Kidney epithelial cell (primary cell): ENCODE results near the gene CELF2. TPM values are rescaled to one million over a fixed set of nuclear protein-coding genes. Genes with fewer than 3 reads are reported as not detected.

Source experiments
- DNase-seq: peaks from one replicate; pipeline ENCODE4 v3.0.0-alpha.2; 2010; ENCODE audit warnings: low read depth
- H3K27me3 ChIP-seq: 2 replicates; pipeline ENCODE4 v1.6.0; 2011; ENCODE audit warnings: low read length; ENCODE audit not compliant: control insufficient read depth, insufficient read depth
- H3K36me3 ChIP-seq: 2 replicates; pipeline ENCODE4 v1.5.1; 2011; ENCODE audit warnings: low read length; ENCODE audit not compliant: control insufficient read depth, insufficient read depth
- H3K4me3 ChIP-seq: 2 replicates; pipeline ENCODE4 v1.5.1; 2011; ENCODE audit warnings: low read depth, mild to moderate bottlenecking, control low read depth, low read length
- total RNA-seq: library from RNA; depleted of rRNA; stranded (reverse); fragments of >200 nt; gene quantifications from 2 replicates; pipeline ENCODE4 v1.2.3, GENCODE V29; 2015
- TF ChIP-seq, protein P1 (sequence below): IDR thresholded peaks from 2 replicates; pipeline ENCODE4 v1.5.1; 2011; ENCODE audit warnings: mild to moderate bottlenecking, moderate library complexity, low read length, control low read depth, inconsistent platforms; ENCODE audit not compliant: insufficient read depth, poor library complexity, severe bottlenecking

Gene CELF2
- total RNA-seq, 1 donor from 2014 or later, result 15.2 TPM

DNA sequence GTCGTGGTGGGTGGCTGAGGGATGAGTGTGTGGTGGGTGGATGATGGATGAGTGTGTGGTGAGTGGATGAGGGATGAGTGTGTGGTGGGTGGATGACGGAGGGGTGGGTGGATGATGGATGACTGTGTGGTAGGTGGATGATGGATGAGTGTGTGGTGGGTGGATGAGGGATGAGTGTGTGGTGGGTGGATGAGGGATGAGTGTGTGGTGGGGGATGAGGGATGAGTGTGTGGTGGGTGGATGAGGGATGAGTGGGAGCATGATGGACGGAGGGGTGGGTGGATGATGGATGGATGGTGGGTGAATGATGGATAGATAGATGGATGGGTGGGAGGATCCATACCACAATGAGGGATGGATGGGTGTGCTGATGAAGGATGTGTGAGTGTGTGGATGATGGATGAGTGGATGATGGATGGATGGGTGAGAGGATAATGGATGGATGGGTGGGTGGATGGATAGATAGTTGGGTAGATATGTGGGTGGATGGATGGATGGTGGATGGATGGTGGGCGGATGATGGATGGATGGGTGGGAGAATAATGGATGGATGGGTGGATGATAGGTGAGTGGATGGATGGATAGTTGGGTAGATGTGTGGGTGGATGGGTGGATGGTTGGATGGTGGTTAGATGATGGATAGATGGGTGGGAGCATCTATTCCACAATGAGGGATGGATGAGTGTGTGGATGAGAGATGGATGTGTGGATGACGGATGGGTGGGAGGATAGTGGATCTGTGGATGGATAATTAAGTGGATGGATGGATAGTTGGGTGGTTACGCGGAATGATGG, 266.8 kb downstream of the CELF2 start:
- Histone ChIP-seq H3K36me3 (no peaks in the 10 kb centered on the region), H3K4me3 (no peak overlapping the region), H3K27me3 (no peaks in the 10 kb centered on the region)
- DNase-seq, result no peak
- TF ChIP-seq, protein P1, sequence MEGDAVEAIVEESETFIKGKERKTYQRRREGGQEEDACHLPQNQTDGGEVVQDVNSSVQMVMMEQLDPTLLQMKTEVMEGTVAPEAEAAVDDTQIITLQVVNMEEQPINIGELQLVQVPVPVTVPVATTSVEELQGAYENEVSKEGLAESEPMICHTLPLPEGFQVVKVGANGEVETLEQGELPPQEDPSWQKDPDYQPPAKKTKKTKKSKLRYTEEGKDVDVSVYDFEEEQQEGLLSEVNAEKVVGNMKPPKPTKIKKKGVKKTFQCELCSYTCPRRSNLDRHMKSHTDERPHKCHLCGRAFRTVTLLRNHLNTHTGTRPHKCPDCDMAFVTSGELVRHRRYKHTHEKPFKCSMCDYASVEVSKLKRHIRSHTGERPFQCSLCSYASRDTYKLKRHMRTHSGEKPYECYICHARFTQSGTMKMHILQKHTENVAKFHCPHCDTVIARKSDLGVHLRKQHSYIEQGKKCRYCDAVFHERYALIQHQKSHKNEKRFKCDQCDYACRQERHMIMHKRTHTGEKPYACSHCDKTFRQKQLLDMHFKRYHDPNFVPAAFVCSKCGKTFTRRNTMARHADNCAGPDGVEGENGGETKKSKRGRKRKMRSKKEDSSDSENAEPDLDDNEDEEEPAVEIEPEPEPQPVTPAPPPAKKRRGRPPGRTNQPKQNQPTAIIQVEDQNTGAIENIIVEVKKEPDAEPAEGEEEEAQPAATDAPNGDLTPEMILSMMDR, result no peak

DNA sequence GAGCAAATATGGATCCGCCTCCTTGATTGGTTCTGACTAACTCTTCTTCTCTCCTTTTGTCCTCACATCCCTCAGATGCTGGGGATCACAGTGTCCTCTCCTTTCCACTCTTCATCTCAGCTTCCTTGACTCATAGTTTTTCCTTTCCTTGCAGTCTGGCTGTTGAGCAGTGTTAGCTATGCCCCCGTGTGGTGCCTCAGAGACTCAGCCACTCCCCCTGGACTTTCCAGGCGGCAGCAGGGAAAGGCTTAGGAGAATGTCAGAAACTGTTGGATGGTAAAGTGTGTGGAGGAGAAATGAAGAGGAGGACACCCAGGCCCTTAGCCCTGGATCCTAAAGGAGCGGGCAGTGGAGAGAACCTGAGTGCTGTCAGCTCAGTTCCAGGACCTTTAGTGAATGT, 267.5 kb downstream of the CELF2 start:
- H3K27me3 ChIP-seq, result no peaks in the 10 kb centered on the region
- H3K36me3 ChIP-seq, result no peaks in the 10 kb centered on the region
- DNase-seq, result no peak
- TF ChIP-seq, protein P1, result peak; percentile 14
- no peak overlapping the region for H3K4me3 ChIP-seq

DNA sequence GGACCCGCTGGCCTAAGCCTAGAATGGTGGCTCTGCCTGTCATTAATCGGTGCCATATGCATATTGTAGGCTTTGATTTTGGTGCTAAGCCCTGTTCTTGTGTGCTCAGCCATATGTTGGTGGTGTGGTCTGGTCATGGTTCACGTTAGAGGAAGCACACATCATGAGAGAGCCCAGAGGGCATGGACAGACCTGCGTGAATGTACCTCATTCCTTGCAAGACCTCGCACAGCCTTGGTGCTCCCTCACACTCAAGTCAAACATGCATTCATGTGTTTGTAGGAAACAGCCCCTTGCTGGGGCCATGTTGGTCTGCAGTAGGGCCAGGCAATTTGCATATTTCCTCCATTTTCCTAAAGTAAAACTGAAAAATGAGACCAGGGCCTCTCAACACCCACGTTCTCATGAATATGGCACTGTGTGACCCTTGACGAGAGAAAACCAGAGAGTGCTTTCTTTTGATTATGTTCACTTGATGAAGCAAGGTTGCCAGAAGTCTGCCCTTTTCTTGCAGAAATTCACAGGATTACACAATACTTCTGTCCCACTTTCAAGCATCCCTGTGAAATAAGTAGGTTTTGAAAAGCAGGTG, 268.7 kb downstream of the CELF2 start:
- H3K27me3 ChIP-seq, result no peaks in the 10 kb centered on the region
- TF ChIP-seq, protein P1, result no peak
- no peak for DNase-seq
- no peak overlapping the region for H3K4me3 ChIP-seq
- H3K36me3 ChIP-seq, result no peaks in the 10 kb centered on the region

DNA sequence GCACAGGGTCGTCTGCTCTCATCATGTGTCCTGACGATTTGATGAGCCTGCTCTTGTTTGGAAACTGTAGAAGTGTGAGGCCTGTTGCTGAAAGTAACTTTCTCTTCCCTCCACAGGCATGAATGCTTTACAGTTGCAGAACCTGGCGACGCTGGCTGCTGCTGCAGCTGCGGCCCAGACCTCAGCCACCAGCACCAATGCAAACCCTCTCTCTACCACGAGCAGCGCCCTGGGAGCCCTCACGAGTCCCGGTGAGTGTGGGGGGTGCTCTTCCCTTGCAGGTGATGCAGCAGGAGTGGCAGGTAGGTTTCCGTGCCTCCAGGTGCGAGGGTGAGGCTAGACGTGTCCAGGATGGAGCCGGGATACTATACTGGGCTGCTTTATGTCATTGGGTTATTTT, 270.6 kb downstream of the CELF2 start:
- Histone ChIP-seq H3K36me3 (no peaks in the 10 kb centered on the region), H3K4me3 (no peak overlapping the region), H3K27me3 (no peaks in the 10 kb centered on the region)
- no peak for DNase-seq
- TF ChIP-seq, protein P1, result no peak

DNA sequence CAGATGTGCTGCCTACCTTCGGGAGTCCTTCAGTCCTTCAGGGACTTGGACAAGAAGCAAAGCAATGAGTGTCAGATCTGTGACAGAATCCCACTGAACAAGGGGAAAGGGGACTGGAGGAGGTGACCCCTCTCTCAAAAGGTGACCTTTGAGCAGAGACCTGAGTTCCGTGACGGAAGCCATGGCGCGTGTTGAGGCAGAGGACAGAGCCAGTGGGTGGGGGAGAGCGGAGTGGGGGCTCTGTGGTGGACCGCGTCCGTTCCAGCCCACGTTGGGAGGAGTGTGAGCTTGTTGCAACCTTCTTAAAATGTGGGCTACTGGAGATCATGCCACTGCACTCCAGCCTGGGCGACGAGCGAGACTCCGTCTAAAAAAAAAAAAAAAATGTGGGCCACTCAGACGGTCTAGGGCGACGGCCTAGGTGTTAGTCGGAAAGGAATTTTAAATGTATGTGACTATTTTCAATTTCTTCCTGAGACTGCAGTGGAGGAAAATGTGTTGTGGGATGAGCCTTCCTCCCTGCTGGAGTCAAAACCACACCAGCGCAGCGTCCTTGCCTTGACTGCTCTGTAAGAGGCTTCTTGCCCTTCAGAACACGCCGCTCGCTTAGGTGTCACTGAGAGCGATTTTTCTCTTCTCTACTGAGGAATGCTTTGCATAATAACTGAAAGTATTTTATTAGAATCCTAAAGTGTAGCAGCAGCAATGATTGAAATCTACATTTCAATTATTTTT, 272.7 kb downstream of the CELF2 start:
- Histone ChIP-seq H3K4me3 (no peak overlapping the region), H3K36me3 (no peaks in the 10 kb centered on the region), H3K27me3 (no peaks in the 10 kb centered on the region)
- TF ChIP-seq, protein P1, result no peak
- no peak for DNase-seq
